Cardiac septum (tissue), 1 donor: ENCODE measurements around the gene PTEN. TPM values are rescaled to one million over a fixed set of nuclear protein-coding genes. Genes with fewer than 3 reads are reported as not detected.
"Not testable (repeated sequence)": the region's sequence is repeated elsewhere in the genome, so short reads cannot be mapped to it uniquely, and the experiment has no call there.

Source experiments
- DNase-seq: peaks from one replicate; pipeline ENCODE4 v3.0.0-alpha.2; 2020; ENCODE audit warnings: low spot score
- intact Hi-C: fragments of 100-400 bp; cut with DNase I; formaldehyde crosslinking; loops from one replicate; pipeline ENCODE4 v1.14.0; 2022
- long read RNA-seq: library from polyadenylated mRNA; unstranded; transcript quantifications from one replicate; pipeline ENCODE4 v2.0.0, GENCODE V29; 2021
- total RNA-seq: library from RNA; stranded (reverse); fragmentation: NEBNext Ultra II Directional; extraction: Animal tissue kit (Norgen Biotek cat#: 25700); gene quantifications from one replicate; pipeline ENCODE4 v1.2.1, GENCODE V29; 2021
- donor health status: DM: no; HTN: no; CAD: no.

PTEN gene
- 59.5 TPM for total RNA-seq
- long read RNA-seq, full-length matches to known transcripts, result 67 of 81 reads
- long read RNA-seq, partial matches to known transcripts, result 2 of 81 reads
- long read RNA-seq, other reads (novel, unspliced or antisense), result 12 of 81 reads

GRCh38 chr10:87863053-87863943 lies at the start of gene PTEN, which contains the start of gene KLLN:
TSS of gene PTEN (plus strand) at chr10:87863625. CDS start at chr10:87864470, 845 bp downstream.
TSS of gene KLLN (minus strand) at chr10:87863533. CDS start at chr10:87862487, 1,046 bp downstream.
- intact Hi-C loops, result loop anchor here (2.0 to 5.0 kb wide), 3 partner anchors 46 to 689 kb away; partner anchors contain the start of gene ATAD1
- peak; percentile 96 for DNase-seq

- no peak for DNase-seq
- intact Hi-C loops, result loop anchor here (5.0 kb wide), 1 partner anchor 46 kb away; the partner anchor contains the start of genes KLLN and PTEN
These were observed 47.1 kb upstream of the PTEN start for GRCh38 chr10:87816163-87816897.

GRCh38 chr10:87816898-87817608 lies 46.4 kb upstream of the PTEN start:
- intact Hi-C loops, result loop anchor here (5.0 kb wide), 1 partner anchor 45 kb away; the partner anchor contains the start of genes KLLN and PTEN
- DNase-seq, result no peak

- DNase-seq, result peak; percentile 94
- intact Hi-C loops, result loop anchor here (5.0 kb wide), 1 partner anchor 44 kb away; the partner anchor contains the start of genes KLLN and PTEN
These were observed 45.6 kb upstream of the PTEN start, which contains the start of gene ATAD1 for GRCh38 chr10:87817609-87818504. TSS of gene ATAD1 (minus strand) at chr10:87818226. CDS start at chr10:87814599, 3,627 bp downstream.

GRCh38 chr10:87818505-87819288 lies 44.7 kb upstream of the PTEN start:
- intact Hi-C loops, result loop anchor here (5.0 kb wide), 1 partner anchor 44 kb away; the partner anchor contains the start of genes KLLN and PTEN
- no peak for DNase-seq

GRCh38 chr10:87819289-87819585 lies 44.2 kb upstream of the PTEN start:
- DNase-seq, result no peak
- intact Hi-C loops, result loop anchor here (5.0 kb wide), 1 partner anchor 43 kb away; the partner anchor contains the start of genes KLLN and PTEN

- no peak for DNase-seq
- intact Hi-C loops, result no loop called here
These were observed 36.8 kb upstream of the PTEN start for GRCh38 chr10:87826653-87827052.

- intact Hi-C loops, result no loop called here
- DNase-seq, result no peak
These were observed 35.7 kb upstream of the PTEN start for GRCh38 chr10:87827681-87828080.

GRCh38 chr10:87829051-87829450 lies 34.4 kb upstream of the PTEN start:
- DNase-seq, intact Hi-C loops: not testable (repeated sequence)

GRCh38 chr10:87829986-87830729 lies 33.3 kb upstream of the PTEN start:
- no peak for DNase-seq
- intact Hi-C loops, result no loop called here

GRCh38 chr10:87836098-87836497 lies 27.3 kb upstream of the PTEN start:
- DNase-seq, result no peak
- intact Hi-C loops, result no loop called here

- intact Hi-C loops, result no loop called here
- DNase-seq, result no peak
These were observed 26.0 kb upstream of the PTEN start for GRCh38 chr10:87837445-87837844.

GRCh38 chr10:87838650-87839049 lies 24.8 kb upstream of the PTEN start:
- DNase-seq, result no peak
- intact Hi-C loops, result no loop called here

GRCh38 chr10:87841186-87841585 lies 22.2 kb upstream of the PTEN start:
- no peak for DNase-seq
- intact Hi-C loops, result no loop called here

GRCh38 chr10:87842220-87842641 lies 21.2 kb upstream of the PTEN start:
- intact Hi-C loops, result no loop called here
- DNase-seq, result no peak

GRCh38 chr10:87842776-87843497 lies 20.5 kb upstream of the PTEN start:
- no peak for DNase-seq
- intact Hi-C loops, result no loop called here
